ENCODE measurements around the gene NINJ2. TPM values are rescaled to one million over a fixed set of nuclear protein-coding genes. Genes with fewer than 3 reads are reported as not detected.

Gene NINJ2
- total and polyA plus RNA-seq, 10 of the 15 experiments (the other 5 are each of a cell fraction or from before 2014, with no cell fraction given): 8.9 to 51.6 (median 21.3) TPM

- TF ChIP-seq EP300 (IDR thresholded peaks at IDR 0.05; ENCODE audit: borderline replicate concordance in 1 of 2, control insufficient read depth in 1 of 2, low read depth in 2 of 2, low read length in 2 of 2) (no peak), POLR2A (IDR thresholded peaks at IDR 0.05; ENCODE audit: low read depth, low read length) (peak; percentile 59), PAX8 (IDR thresholded peaks at IDR 0.05) (no peak), ASH2L (IDR thresholded peaks at IDR 0.05; ENCODE audit: borderline replicate concordance, low read depth) (no peak), CEBPB (IDR thresholded peaks at IDR 0.05; ENCODE audit: borderline replicate concordance in 1 of 2, low read depth in 2 of 2, low read length in 2 of 2) (no peak), CBX3 (IDR thresholded peaks at IDR 0.05; ENCODE audit: borderline replicate concordance, low read depth) (no peak), ESRRA (IDR thresholded peaks at IDR 0.05; ENCODE audit: low read length) (no peak), NFYB (IDR thresholded peaks at IDR 0.05; ENCODE audit: insufficient read depth, low read depth, low read length) (no peak), ZNF592 (IDR thresholded peaks at IDR 0.05) (no peak; the same call in none of the 2 replicates), SMC3 (IDR thresholded peaks at IDR 0.05; ENCODE audit: borderline replicate concordance, low read length) (peak; percentile 89), GABPA (IDR thresholded peaks at IDR 0.05; ENCODE audit: low read depth) (peak; percentile 74; the same call in 1 of the 2 replicates), E2F8 (IDR thresholded peaks at IDR 0.05; ENCODE audit: low read depth, partially characterized antibody) (no peak), ZNF207 (IDR thresholded peaks at IDR 0.05; ENCODE audit: borderline replicate concordance) (peak; percentile 50; the same call in 1 of the 2 replicates), DPF2 (IDR thresholded peaks at IDR 0.05) (no peak; the same call in 1 of the 2 replicates), STAT1 (conservative IDR thresholded peaks at IDR 0.05) (no peak; the same call in 1 of the 2 replicates), SREBF1 (IDR thresholded peaks at IDR 0.05; ENCODE audit: low read length) (no peak), HSF1 (IDR thresholded peaks at IDR 0.05; ENCODE audit: low read depth, low read length) (no peak), MEF2B (IDR thresholded peaks at IDR 0.05; ENCODE audit: partially characterized antibody, poor library complexity, severe bottlenecking) (peak; percentile 22), TCF7 (IDR thresholded peaks at IDR 0.05; ENCODE audit: borderline replicate concordance) (no peak)
Measured at GRCh38 chr12:575948-576614, 87.2 kb downstream of the NINJ2 start (continued).

Measured in GM12878 (cell line).